EH (cell line): Measurements from ENCODE around the gene GFRA1.
A peak's percentile ranks its signal among the peaks of the same experiment; 100 is the strongest.

Experiments used
- DNase-seq: peaks from one replicate; pipeline ENCODE4 v3.0.0-alpha.2; 2015; ENCODE audit warnings: low read depth

The GFRA1 gene

GRCh38 chr10:116270771-116271592 lies 2.0 kb downstream of the GFRA1 start:
- peak; percentile 17 for DNase-seq

- no peak for DNase-seq
These were observed 2.8 kb downstream of the GFRA1 start for GRCh38 chr10:116270126-116270770.

GRCh38 chr10:116269619-116270018 lies 3.4 kb downstream of the GFRA1 start:
- DNase-seq: no peak

GRCh38 chr10:116268976-116269375 lies 4.0 kb downstream of the GFRA1 start:
- no peak for DNase-seq

- no peak for DNase-seq
These were observed 7.3 kb downstream of the GFRA1 start for GRCh38 chr10:116265686-116266085.

- peak; percentile 41 for DNase-seq
These were observed 8.9 kb downstream of the GFRA1 start for GRCh38 chr10:116263870-116264655.

GRCh38 chr10:116262678-116263077 lies 10.3 kb downstream of the GFRA1 start:
- no peak for DNase-seq

- DNase-seq: no peak
These were observed 12.4 kb downstream of the GFRA1 start for GRCh38 chr10:116260599-116260998.

GRCh38 chr10:116259638-116260037 lies 13.4 kb downstream of the GFRA1 start:
- no peak for DNase-seq

- no peak for DNase-seq
These were observed 15.2 kb downstream of the GFRA1 start for GRCh38 chr10:116257785-116258184.

GRCh38 chr10:116256752-116257259 lies 16.2 kb downstream of the GFRA1 start:
- DNase-seq: no peak

GRCh38 chr10:116255886-116256751 lies 16.9 kb downstream of the GFRA1 start:
- no peak for DNase-seq

GRCh38 chr10:116254422-116255155 lies 18.4 kb downstream of the GFRA1 start:
- peak; percentile 24 for DNase-seq

- no peak for DNase-seq
These were observed 19.3 kb downstream of the GFRA1 start for GRCh38 chr10:116253716-116254115.

GRCh38 chr10:116251602-116252395 lies 21.2 kb downstream of the GFRA1 start:
- no peak for DNase-seq

GRCh38 chr10:116247691-116248090 lies 25.3 kb downstream of the GFRA1 start:
- DNase-seq: peak; percentile 52

- DNase-seq: no peak
These were observed 26.7 kb downstream of the GFRA1 start for GRCh38 chr10:116246263-116246662.

GRCh38 chr10:116245156-116245555 lies 27.9 kb downstream of the GFRA1 start:
- no peak for DNase-seq

- DNase-seq: no peak
These were observed 31.2 kb downstream of the GFRA1 start for GRCh38 chr10:116241642-116242410.
